Fibroblast of skin of abdomen (primary cell): Measurements from ENCODE around the gene CNST.
"Not testable (repeated sequence)": the region's sequence is repeated elsewhere in the genome, so short reads cannot be mapped to it uniquely, and the experiment has no call there.

Source experiments
- DNase-seq: peaks from one replicate; pipeline ENCODE4 v3.0.0-alpha.2; 2013

The CNST gene

DNA sequence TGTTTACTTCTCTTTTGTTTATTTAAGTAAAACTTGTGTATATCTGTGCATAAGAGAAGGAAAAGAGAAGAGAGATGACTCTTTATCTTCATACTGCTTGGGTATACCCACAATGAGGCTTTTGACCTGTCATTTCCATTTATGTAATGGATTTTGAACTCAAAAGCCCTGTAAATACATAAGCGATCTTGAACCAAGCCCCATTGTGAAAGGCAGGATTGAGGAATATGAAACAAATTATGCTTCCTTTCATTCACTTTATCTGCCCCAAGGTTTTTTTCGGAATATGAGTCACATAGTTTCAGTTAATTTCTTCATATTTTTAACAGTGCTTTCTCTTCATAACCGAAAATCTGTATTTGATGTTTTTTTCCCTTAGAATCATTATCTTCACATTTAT, 21.4 kb downstream of the CNST start:
- DNase-seq: peak; percentile 63

- DNase-seq: peak; percentile 79
These were observed 22.0 kb downstream of the CNST start for GRCh38 chr1:246588159-246588721.

- DNase-seq: not testable (repeated sequence)
These were observed 23.7 kb downstream of the CNST start for GRCh38 chr1:246589919-246590318.

DNA sequence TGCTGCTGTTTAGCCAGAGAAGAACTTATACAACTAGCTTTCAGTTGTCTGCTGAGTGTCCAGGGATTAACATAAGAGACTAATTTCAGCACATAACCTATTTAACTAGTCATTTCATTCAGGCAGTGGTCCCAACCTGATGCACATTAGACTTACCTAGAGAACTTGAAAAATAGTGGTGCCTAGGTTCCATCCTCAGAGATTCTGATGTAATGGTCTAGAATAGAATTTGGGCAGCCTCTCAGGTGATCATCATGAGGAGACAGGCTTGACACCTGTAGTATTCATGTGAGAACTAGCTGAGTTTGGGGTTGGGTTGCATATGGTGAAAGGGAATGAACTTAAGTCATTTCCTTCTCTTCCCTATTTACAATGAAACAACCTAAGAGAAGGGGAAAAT, 24.8 kb downstream of the CNST start:
- DNase-seq: no peak

DNA sequence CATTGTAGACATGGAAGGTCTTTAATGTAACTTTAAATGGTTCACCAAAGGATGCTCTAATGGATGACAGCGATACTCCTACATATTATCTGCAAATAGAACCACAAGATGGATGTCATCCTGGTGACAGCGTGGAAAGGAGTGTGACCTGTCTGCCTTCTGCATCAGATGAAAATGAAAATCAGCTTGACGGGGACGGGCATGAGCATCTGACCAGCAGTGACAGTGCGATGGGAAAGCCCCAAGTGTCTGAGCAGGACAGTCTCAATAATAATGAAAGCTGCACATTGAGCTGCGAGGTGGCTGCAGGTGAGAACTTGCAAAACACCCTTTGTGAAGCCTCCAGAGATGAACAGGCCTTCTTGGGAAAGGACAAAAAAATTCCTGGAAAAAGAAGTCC, 25.2 kb downstream of the CNST start:
- no peak for DNase-seq

GRCh38 chr1:246591958-246592357, 25.7 kb downstream of the CNST start:
- no peak for DNase-seq

DNA sequence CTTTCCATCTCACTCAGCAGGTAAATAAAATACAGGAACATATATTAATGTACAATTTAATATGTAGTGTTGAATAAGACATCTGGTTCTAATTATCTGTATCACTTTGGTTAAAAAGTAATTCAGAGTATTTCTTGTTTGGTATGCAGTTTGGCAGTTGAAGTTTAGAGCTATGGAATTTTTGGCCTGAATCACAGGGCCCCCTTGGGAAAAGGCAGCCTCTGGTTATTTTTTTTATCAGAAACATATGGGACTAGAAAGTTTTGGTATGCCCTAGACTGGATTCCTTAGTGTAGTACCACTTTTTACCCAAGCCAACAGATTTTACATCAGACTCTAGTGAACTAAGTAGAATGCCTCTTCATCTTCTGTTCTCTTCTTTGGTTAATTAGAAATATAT, 26.4 kb downstream of the CNST start:
- DNase-seq: peak; percentile 99

DNA sequence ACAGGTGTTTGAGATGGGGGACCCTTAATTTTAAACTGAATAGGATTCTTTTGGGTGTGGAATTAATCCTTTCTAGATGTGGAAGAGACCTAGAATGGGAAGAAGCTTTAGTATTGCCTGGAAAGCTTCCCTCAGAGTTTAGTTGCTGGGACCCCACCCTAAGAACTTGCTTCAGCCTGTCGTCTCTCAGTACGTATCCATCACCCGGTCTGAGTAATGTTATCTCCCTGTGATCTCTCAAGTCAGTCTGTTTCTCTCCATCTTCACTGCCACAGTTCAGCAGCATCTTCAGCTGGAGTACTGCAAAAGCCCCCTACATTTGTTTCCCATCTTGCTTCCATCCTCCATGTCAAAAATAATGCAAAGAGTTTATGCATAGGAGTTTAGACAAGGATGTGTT, 28.9 kb downstream of the CNST start:
- DNase-seq: no peak

DNA sequence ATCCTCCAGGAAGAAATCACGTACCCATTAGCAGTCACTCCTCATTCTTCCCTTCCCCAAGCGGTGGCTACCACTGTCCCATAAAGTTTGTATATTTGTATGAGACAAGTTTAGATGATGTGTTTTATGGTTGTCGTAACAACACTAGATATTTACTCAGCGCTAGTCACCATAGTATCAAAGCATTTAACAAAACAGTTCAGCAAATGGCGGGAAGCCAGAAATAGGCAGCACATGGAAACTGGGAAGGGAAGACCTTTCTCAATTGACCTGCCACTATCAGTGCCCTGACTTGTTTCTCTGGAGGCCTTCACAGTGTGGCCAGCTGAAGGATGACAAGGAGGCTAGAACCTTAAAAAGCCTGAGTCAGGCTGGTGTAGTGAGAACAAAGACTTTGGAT, 31.1 kb downstream of the CNST start:
- DNase-seq: peak; percentile 57

GRCh38 chr1:246597971-246598370, 31.7 kb downstream of the CNST start:
- no peak for DNase-seq

DNA sequence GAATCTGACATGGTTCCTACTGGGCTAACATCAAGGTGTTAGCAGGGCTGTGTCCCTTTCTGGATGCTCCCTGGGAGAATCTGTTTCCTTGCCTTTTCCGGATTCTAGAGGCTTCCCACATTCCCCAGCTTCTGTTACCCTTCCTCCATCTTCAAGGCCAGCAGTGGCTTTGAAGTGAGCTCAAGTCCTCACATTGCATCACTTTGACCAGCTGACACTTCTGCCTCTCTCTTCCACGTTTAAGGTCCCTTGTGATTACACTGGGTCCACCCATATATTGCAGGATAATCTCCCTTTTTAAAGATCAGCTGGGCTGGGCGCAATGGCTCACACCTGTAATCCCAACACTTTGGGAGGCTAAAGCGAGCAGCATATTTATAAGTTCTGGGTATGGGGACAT, 33.1 kb downstream of the CNST start:
- DNase-seq: no peak

DNA sequence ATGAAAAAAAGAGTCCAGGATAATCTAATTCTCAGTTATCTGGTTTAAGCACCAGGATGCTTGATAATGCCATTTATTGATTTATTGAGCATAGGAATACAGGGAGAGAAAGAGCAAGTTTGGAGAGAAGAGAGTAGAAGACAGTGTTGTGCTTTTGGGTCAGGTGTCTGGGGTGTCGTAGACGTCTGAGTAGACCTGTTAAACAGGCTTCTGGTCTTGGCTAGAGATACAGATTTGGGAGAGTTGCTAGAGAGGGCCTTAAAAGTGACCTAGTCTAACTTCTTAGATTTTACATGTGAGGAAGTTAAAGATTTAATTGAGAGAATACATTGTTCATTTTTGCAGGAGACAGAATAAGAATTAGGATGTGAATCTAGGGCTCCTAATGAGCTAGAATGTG, 34.3 kb downstream of the CNST start:
- DNase-seq: no peak

GRCh38 chr1:246602194-246602593, 35.9 kb downstream of the CNST start:
- DNase-seq: peak; percentile 48

GRCh38 chr1:246605231-246605630, 39.0 kb downstream of the CNST start:
- DNase-seq: not testable (repeated sequence)

DNA sequence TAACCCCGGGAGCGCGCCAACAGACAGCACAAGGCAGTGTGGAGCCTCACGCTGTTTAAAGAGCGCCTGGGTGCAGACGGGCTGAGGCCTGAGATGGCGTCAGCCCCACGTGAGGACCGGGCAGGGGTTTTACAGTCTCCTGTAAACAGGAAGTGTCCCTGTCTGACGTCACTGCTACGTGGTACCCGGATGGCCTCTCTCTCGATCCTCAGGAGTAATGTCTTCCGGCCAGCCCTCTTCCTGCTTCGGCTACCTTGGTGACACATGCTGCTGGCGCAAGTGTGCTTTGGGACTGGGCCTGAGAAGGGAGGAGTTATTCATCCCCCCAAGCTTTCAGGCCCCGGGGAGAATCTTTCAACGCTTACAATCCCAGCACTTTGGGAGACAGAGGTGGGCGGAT, 41.2 kb downstream of the CNST start:
- no peak for DNase-seq

DNA sequence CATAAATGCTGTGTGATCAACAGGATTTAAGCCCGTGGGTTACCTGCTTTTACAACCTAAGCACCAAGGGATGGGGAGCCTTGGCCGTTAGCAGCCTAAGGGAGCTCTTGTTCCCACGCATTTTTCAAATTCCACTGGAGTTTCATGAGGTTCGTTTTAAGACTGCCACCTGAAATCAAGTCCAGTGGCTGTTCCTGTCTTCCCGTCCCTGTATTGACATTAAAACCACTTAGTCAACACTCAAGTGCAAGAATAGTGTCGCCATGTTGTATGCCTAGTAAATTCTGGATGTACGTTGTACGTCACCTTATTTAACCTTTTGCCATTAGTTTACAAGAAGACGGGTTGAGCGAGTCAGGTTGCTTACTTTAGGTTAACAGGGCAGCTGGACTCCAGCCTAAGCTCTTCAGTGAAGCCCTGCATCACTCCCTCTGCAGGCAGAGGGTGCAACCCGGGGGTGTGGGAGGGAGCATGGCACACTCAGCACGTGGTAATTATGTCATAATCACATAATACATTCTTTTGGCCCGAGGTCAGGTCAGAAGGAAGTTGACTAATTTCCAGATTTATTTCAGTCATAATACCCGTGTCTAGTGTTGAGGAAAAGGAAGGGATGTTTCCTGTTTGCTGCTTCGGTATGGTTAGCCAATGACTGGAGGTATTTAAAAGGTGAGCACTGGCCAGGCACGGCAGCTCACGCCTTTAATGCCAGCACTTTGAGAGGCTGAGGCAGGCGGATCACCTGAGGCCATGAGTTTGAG, 42.5 kb downstream of the CNST start:
- DNase-seq: peak; percentile 86

DNA sequence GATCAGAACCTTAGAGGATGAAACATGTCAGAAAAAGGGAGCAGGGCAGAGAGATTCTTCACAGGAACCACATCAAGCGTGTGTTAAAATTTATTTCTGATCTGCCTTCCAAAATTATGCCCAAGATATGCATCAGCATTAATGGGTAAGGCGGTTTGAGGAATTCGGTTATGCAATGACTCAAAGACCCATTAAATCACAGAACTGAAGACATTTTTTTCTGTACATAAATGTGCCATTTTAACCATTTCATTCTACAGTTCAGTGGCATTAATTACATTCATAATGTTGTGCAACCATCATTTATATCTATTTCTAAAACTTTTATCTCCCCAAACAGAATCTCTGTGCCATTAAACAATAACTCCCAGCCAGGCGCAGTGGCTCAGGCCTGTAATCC, 43.4 kb downstream of the CNST start:
- peak; percentile 78 for DNase-seq

- no peak for DNase-seq
These were observed 47.0 kb downstream of the CNST start for GRCh38 chr1:246613096-246613758.

- DNase-seq: no peak
These were observed 50.9 kb downstream of the CNST start for GRCh38 chr1:246617156-246617555.

- DNase-seq: no peak
These were observed 51.5 kb downstream of the CNST start for GRCh38 chr1:246617768-246618167.

DNA sequence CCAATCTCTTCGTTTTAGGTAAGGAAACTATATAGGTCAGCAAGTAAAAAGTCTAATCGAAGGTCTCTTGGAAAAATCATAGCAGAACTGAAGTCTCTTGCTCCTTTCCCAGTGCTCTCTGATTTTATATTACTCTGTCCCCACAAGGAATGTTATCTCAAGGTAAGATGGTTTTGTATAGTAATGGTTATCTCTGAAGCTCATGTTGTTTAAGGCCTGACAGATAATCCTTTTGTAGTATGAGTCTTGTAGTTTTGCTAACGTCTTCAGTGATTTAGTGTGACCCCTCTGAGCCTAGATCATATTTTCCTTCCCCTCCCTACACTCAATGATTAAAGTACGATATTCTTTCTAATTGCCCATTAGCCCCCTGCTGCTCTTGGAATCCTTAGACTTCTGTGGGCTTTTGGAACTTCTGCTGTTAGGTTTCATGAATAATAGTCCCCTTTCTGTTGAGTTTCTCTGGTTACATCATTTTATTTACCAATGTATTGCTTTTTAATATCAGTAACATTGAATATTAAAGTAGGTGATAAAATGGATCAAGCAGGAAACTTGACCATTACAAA, 52.1 kb downstream of the CNST start:
- no peak for DNase-seq

GRCh38 chr1:246622035-246622652, 55.9 kb downstream of the CNST start:
- no peak for DNase-seq

GRCh38 chr1:246624091-246624490, 57.8 kb downstream of the CNST start:
- no peak for DNase-seq
